Ishikawa (cell line): Measurements from ENCODE around the gene HSD17B13.

Experiments
- CEBPB ChIP-seq: IDR thresholded peaks from 2 replicates; pipeline ENCODE4 v1.6.1; 2012
- CREB1 ChIP-seq: IDR thresholded peaks from 2 replicates; pipeline ENCODE4 v1.6.1; 2012; ENCODE audit warnings: low read depth
- EGR1 ChIP-seq: IDR thresholded peaks from 2 replicates; pipeline ENCODE4 v1.6.1; 2012
- EP300 ChIP-seq: IDR thresholded peaks from 2 replicates; pipeline ENCODE4 v1.6.1; 2012; ENCODE audit warnings: borderline replicate concordance
- FOXM1 ChIP-seq: IDR thresholded peaks from 2 replicates; pipeline ENCODE4 v1.6.1; 2012; ENCODE audit warnings: low read depth, borderline replicate concordance
- NFIC ChIP-seq: IDR thresholded peaks from 2 replicates; pipeline ENCODE4 v1.6.1; 2012
- RAD21 ChIP-seq: IDR thresholded peaks from 2 replicates; pipeline ENCODE4 v1.6.1; 2012; ENCODE audit warnings: low read depth
- TAF1 ChIP-seq: IDR thresholded peaks from 2 replicates; pipeline ENCODE4 v1.6.1; 2012; ENCODE audit warnings: low read depth, mild to moderate bottlenecking
- TCF12 ChIP-seq: IDR thresholded peaks from 2 replicates; pipeline ENCODE4 v1.6.1; 2012; ENCODE audit warnings: low read depth
- TEAD4 ChIP-seq: IDR thresholded peaks from 2 replicates; pipeline ENCODE4 v1.6.1; 2012
- YY1 ChIP-seq: IDR thresholded peaks from 2 replicates; pipeline ENCODE4 v1.6.1; 2012; ENCODE audit warnings: low read depth
- ZBTB7A ChIP-seq: IDR thresholded peaks from 2 replicates; pipeline ENCODE4 v1.6.1; 2012; ENCODE audit warnings: low read depth
- TF ChIP-seq, protein P1 (sequence below): IDR thresholded peaks from 2 replicates; pipeline ENCODE4 v1.6.1; 2012
- TF ChIP-seq, protein P2 (sequence below): IDR thresholded peaks from 2 replicates; pipeline ENCODE4 v1.6.1; 2012; ENCODE audit warnings: low read depth, mild to moderate bottlenecking
- TF ChIP-seq, protein P3 (sequence below): IDR thresholded peaks from 2 replicates; pipeline ENCODE4 v1.6.1; 2012

HSD17B13 gene

DNA sequence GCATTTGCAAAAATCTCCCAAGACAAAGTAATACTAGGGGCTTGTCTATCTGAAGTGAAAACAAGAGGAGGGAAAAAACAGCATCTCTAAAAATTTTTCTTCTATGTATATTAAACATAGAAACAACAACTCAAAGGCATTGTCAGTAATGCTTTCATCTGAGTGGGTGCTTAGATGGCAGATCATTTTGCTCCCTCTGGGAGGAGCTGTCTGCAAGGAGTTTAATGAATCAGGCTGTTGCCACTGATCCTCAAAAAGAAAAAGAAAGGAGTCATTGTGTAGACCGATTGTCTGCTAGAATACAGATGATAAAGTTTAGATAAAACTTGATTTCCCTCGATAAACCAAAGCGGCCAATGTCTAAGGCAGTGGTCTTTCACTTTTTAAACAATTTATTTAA is 52.5 kb downstream of the HSD17B13 start:
- TF ChIP-seq EGR1 (no peak), NFIC (no peak), RAD21 (peak; percentile 78)

DNA sequence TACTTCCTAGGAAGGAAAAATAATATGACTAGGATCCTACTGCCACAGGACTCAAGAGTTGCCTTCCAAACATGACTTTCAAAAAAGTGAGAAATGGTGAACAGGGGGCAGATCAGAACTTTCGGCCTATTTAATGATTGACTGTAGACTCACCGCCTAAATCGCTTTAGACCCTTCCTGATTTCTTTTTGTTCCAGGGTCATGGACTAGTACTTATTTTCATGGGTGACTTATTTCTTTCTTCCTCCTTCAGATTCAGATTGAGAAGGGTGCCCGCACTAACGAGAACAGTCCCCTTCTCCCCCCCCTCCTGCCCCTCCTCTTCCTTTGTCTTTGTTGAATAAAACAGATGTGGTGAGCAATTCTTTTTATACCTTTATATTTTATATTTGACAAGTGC is 54.3 kb downstream of the HSD17B13 start:
- TF ChIP-seq TCF12 (no peak), ZBTB7A (no peak), RAD21 (no peak), TAF1 (no peak), EP300 (no peak), YY1 (no peak), CEBPB (no peak), NFIC (no peak), CREB1 (no peak), FOXM1 (no peak), EGR1 (no peak), TEAD4 (no peak)
- TF ChIP-seq, protein P1, sequence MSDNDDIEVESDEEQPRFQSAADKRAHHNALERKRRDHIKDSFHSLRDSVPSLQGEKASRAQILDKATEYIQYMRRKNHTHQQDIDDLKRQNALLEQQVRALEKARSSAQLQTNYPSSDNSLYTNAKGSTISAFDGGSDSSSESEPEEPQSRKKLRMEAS = no peak
- TF ChIP-seq, protein P2, sequence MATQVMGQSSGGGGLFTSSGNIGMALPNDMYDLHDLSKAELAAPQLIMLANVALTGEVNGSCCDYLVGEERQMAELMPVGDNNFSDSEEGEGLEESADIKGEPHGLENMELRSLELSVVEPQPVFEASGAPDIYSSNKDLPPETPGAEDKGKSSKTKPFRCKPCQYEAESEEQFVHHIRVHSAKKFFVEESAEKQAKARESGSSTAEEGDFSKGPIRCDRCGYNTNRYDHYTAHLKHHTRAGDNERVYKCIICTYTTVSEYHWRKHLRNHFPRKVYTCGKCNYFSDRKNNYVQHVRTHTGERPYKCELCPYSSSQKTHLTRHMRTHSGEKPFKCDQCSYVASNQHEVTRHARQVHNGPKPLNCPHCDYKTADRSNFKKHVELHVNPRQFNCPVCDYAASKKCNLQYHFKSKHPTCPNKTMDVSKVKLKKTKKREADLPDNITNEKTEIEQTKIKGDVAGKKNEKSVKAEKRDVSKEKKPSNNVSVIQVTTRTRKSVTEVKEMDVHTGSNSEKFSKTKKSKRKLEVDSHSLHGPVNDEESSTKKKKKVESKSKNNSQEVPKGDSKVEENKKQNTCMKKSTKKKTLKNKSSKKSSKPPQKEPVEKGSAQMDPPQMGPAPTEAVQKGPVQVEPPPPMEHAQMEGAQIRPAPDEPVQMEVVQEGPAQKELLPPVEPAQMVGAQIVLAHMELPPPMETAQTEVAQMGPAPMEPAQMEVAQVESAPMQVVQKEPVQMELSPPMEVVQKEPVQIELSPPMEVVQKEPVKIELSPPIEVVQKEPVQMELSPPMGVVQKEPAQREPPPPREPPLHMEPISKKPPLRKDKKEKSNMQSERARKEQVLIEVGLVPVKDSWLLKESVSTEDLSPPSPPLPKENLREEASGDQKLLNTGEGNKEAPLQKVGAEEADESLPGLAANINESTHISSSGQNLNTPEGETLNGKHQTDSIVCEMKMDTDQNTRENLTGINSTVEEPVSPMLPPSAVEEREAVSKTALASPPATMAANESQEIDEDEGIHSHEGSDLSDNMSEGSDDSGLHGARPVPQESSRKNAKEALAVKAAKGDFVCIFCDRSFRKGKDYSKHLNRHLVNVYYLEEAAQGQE = no peak
- TF ChIP-seq, protein P3, sequence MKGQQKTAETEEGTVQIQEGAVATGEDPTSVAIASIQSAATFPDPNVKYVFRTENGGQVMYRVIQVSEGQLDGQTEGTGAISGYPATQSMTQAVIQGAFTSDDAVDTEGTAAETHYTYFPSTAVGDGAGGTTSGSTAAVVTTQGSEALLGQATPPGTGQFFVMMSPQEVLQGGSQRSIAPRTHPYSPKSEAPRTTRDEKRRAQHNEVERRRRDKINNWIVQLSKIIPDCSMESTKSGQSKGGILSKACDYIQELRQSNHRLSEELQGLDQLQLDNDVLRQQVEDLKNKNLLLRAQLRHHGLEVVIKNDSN = no peak

DNA sequence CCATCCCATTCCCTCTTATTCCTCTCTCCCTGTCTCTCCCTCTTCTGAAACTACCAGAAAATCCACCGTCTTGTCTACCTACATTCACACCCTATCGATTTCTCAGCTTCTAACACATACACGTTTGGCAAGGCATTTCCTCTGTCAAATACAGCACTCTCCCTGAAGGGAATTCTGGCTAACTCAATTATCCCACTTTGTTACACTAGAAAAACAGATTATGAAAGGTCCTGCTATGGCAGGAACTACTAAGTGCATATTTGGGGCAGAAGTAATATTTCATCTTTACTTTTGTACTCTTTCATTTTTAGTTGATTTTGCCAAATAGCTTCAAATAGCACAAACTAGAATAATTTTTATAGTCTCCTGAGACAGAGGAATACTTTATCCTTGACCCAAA is 55.7 kb downstream of the HSD17B13 start:
- TF ChIP-seq ZBTB7A = no peak

DNA sequence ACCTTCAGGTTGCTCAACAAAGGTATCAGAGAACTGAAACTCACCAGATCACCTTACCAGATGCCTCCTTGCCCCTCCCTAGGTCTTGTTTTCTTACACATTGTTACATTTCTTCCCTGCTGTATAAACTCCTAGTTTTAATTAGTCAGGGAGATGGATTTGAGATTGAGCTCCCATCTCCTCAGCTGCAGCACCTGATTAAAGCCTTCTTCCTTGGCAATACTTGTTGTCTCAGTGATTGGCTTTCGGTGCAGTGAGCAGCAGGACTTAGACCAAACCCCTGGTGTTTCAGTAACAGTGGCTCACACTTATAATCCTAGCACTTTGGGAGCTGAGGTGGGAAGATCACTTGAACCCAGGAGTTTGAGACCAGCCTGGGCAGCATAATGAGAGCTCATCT is 59.8 kb downstream of the HSD17B13 start:
- TF ChIP-seq, protein P1 = no peak
- TF ChIP-seq TCF12 = no peak
- TF ChIP-seq TAF1 = no peak
- no peak for TF ChIP-seq CREB1
- no peak for TF ChIP-seq CEBPB
- TF ChIP-seq, protein P3 = no peak
- no peak for TF ChIP-seq YY1
- no peak for TF ChIP-seq EP300
- TF ChIP-seq NFIC = no peak
- no peak for TF ChIP-seq TEAD4
- TF ChIP-seq EGR1 = no peak
- TF ChIP-seq ZBTB7A = no peak
- TF ChIP-seq FOXM1 = no peak
- TF ChIP-seq, protein P2 = no peak
- no peak for TF ChIP-seq RAD21

DNA sequence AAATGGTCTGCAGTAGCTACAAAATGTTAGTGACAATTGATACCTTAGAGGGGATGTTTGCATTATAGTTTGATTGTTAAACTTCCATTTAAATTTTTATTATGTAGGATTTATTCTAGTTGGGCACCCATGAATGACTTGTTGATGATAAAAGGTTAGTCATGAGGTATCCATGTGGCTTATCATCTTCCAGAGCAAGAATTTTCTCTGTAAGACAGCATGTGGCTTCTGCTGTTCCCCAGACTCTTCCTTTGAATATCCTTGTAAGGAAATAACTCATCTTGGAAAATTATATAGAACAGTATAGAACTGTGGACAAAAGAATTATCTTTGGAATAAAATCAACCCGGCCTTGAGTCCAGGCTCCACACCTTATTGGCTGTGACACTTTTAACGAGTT is 62.2 kb downstream of the HSD17B13 start:
- TF ChIP-seq ZBTB7A (no peak), TAF1 (no peak), CREB1 (no peak), NFIC (no peak), RAD21 (no peak), EP300 (no peak), CEBPB (no peak), EGR1 (no peak), TCF12 (no peak), YY1 (no peak)
- TF ChIP-seq, protein P2 = no peak
- TF ChIP-seq, protein P3 = no peak
